HepG2 (cell line): ENCODE data around the gene FAM3C. TPM values are rescaled to one million over a fixed set of nuclear protein-coding genes. Genes with fewer than 3 reads are reported as not detected.

Source experiments
- ATAC-seq: fragments of 200-7000 bp; cut with Tn5 transposase; 3 replicates; pipeline ENCODE4 v1.9.1; 2020; ENCODE audit warnings: mild to moderate bottlenecking, moderate library complexity
- BruUV-seq: library from RNA; stranded (reverse); fragments of 400-500 nt; replicated peaks from 2 replicates; lab custom pipeline; 2021; lab: Mats Ljungman, UMichigan
- CTCF ChIA-PET: fragments of 300-600 bp; formaldehyde crosslinking; extraction: SDS; loops from one replicate; lab custom pipeline; 2021; ENCODE audit warnings: low total read pairs, inconsistent platforms, low intra/inter-chr PET ratio; lab: Yijun Ruan, JAX
- POLR2A ChIA-PET: fragments of 350-600 bp; sonication (Branson Sonifier 250); formaldehyde crosslinking; loops from one replicate; lab custom pipeline; 2020; ENCODE audit warnings: antibody characterized with exemption, inconsistent platforms; lab: Yijun Ruan, JAX
- DNase-seq: peaks from one replicate; pipeline ENCODE4 v3.0.0-alpha.2; 2015; ENCODE audit warnings: low spot score
- FAIRE-seq: peaks from 3 replicates; lab custom pipeline; 2011; peaks lifted over from hg19 to GRCh38; lab: Jason Lieb, UNC
- H2AFZ ChIP-seq: one replicate; pipeline ENCODE4 v1.6.1; 2011; ENCODE audit warnings: low read length, inconsistent platforms
- H3K27ac ChIP-seq: fragments of 300-600 bp; 3 replicates; pipeline ENCODE4 v1.8.0; 2011; ENCODE audit warnings: mixed run types, mild to moderate bottlenecking, mixed read lengths, low read length, inconsistent platforms; ENCODE audit not compliant: insufficient read depth; ENCODE audit errors: extremely low read length
- H3K27me3 ChIP-seq, 2 experiments: fragments of 200-600 bp in 1 of 2; 2 replicates in 1 of 2; 3 replicates in 1 of 2; pipeline versions ENCODE4 v1.6.0 to v1.8.0; 2011; ENCODE audit warnings: low read length in 2 of 2, mild to moderate bottlenecking in 2 of 2, moderate library complexity in 2 of 2, inconsistent platforms in 1 of 2; ENCODE audit not compliant: insufficient read depth in 2 of 2, control insufficient read depth in 1 of 2
- H3K36me3 ChIP-seq, 2 experiments: fragments of 200-600 bp in 1 of 2; replicated peaks in 1 of 2; 2 replicates in 1 of 2; 3 replicates in 1 of 2; pipeline versions ENCODE4 v1.5.1 to v1.8.0; 2011; ENCODE audit warnings: low read length in 2 of 2, inconsistent platforms in 1 of 2; ENCODE audit not compliant: insufficient read depth in 2 of 2, control insufficient read depth in 1 of 2
- H3K4me1 ChIP-seq: 2 replicates; pipeline ENCODE4 v1.5.1; 2012; ENCODE audit warnings: low read length, inconsistent platforms; ENCODE audit not compliant: insufficient read depth
- H3K4me2 ChIP-seq: 2 replicates; pipeline ENCODE4 v1.6.0; 2011; ENCODE audit warnings: low read depth, low read length, inconsistent platforms
- H3K4me3 ChIP-seq, 3 experiments: fragments of 200-600 bp in 1 of 3; sonication (generic), shearing (Covaris generic) in 1 of 3; replicated peaks in 1 of 3; 2 replicates each; pipeline ENCODE4 v1.5.1; 2011 to 2016; ENCODE audit warnings: low read length in 3 of 3, inconsistent platforms in 2 of 3, low read depth in 2 of 3, mild to moderate bottlenecking in 2 of 3, control low read depth in 1 of 3, mixed read lengths in 1 of 3; ENCODE audit not compliant: insufficient read depth in 1 of 3
- H3K79me2 ChIP-seq: one replicate; pipeline ENCODE4 v1.6.1; 2011; ENCODE audit warnings: low read length, inconsistent platforms; ENCODE audit not compliant: insufficient read depth
- H3K9ac ChIP-seq: 2 replicates; pipeline ENCODE4 v1.6.0; 2011; ENCODE audit warnings: mild to moderate bottlenecking, low read depth, low read length, inconsistent platforms; ENCODE audit not compliant: insufficient read depth
- H3K9me3 ChIP-seq: 2 replicates; pipeline ENCODE4 v1.5.1; 2012; ENCODE audit warnings: mild to moderate bottlenecking, low read length
- H4K20me1 ChIP-seq: 2 replicates; pipeline ENCODE4 v1.6.0; 2011; ENCODE audit warnings: inconsistent platforms, mild to moderate bottlenecking, low read length, moderate library complexity; ENCODE audit not compliant: insufficient read depth
- BATF2 ChIP-seq: sonication (generic); formaldehyde crosslinking; IDR thresholded peaks from 2 replicates; pipeline ENCODE4 v1.8.0; 2022; ENCODE audit warnings: mild to moderate bottlenecking, missing genetic modification reagents, moderate library complexity
- FOXA3 ChIP-seq: IDR thresholded peaks from 2 replicates; pipeline ENCODE4 v1.6.1; 2016; ENCODE audit warnings: missing genetic modification reagents, missing compliant biosample characterization
- FOXJ3 ChIP-seq: sonication (generic); formaldehyde crosslinking; IDR thresholded peaks from 2 replicates; pipeline ENCODE4 v1.4.0; 2020; ENCODE audit warnings: missing genetic modification reagents, mild to moderate bottlenecking, borderline replicate concordance
- HNRNPL ChIP-seq: fragments of 200-400 bp; formaldehyde crosslinking; IDR thresholded peaks from 2 replicates; pipeline ENCODE4 v1.6.1; 2017; ENCODE audit warnings: mild to moderate bottlenecking, low read depth, low read length
- KLF16 ChIP-seq, 2 experiments: sonication (generic) in 1 of 2; formaldehyde crosslinking in 1 of 2; IDR thresholded peaks; 2 replicates each; pipeline versions ENCODE4 v1.6.1 to v1.8.0; 2016 to 2023; ENCODE audit warnings: missing genetic modification reagents in 2 of 2, missing compliant biosample characterization in 1 of 2
- NRL ChIP-seq: sonication (generic); formaldehyde crosslinking; IDR thresholded peaks from 2 replicates; pipeline ENCODE4 v1.5.0; 2020; ENCODE audit warnings: missing genetic modification reagents, mild to moderate bottlenecking, moderate library complexity, borderline replicate concordance
- TBL1XR1 ChIP-seq: fragments of 150-350 bp; IDR thresholded peaks from 2 replicates; pipeline ENCODE4 v1.6.1; 2014; ENCODE audit warnings: borderline replicate concordance, low read length; ENCODE audit not compliant: partially characterized antibody
- ZFP62 ChIP-seq: sonication (generic); formaldehyde crosslinking; IDR thresholded peaks from 2 replicates; pipeline ENCODE4 v1.4.0; 2020; ENCODE audit warnings: missing genetic modification reagents
- ZNF703 ChIP-seq: sonication (generic); formaldehyde crosslinking; IDR thresholded peaks from 2 replicates; pipeline ENCODE4 v1.5.1; 2020; ENCODE audit warnings: missing genetic modification reagents, mild to moderate bottlenecking, moderate library complexity, borderline replicate concordance
- WGBS: methylation state at CpG from one replicate; pipeline ENCODE4 v1.1.6; 2017; ENCODE audit warnings: low lambda C conversion rate; 5-methylcytosine and 5-hydroxymethylcytosine counted together
- in situ Hi-C: cut with HindIII; loops from 2 replicates; pipeline ENCODE4 v1.10.0; 2017; ENCODE audit warnings: low pct_unique_long_range_greater_than_20kb; ENCODE audit not compliant: extremely low pct_ligation_motif_present
- intact Hi-C: fragments of 100-400 bp; cut with micrococcal nuclease; formaldehyde crosslinking; loops from one replicate; pipeline ENCODE4 v1.10.0; 2022; ENCODE audit not compliant: unreplicated experiment
- polyA plus RNA-seq, 8 experiments: library from polyadenylated mRNA; depleted of rRNA in 3 of 8; stranded (reverse) in 7 of 8; unstranded in 1 of 8; fragments of >200 nt; fragmentation: Illumina TruSeq in 4 of 8; extraction: Trizol in 4 of 8; gene quantifications; 2 replicates each; pipeline versions ENCODE4 v1.2.1 to v1.2.3, GENCODE V29; 2011 to 2016; ENCODE audit warnings: low read depth in 4 of 8, missing spikeins in 1 of 8, mixed read lengths in 1 of 8; ENCODE audit not compliant: insufficient read depth in 1 of 8
- total RNA-seq, 5 experiments: library from RNA; depleted of rRNA; stranded (reverse); fragments of >200 nt; fragmentation: Illumina TruSeq; extraction: Trizol; gene quantifications; 2 replicates each; pipeline ENCODE4 v1.2.3, GENCODE V29; 2016; ENCODE audit warnings: low read depth in 1 of 5
- TF ChIP-seq, protein P1 (sequence below), 2 experiments: sonication (generic) in 1 of 2; formaldehyde crosslinking in 1 of 2; IDR thresholded peaks; 2 replicates each; pipeline versions ENCODE4 v1.4.0 to v1.6.1; 2018 to 2020; ENCODE audit warnings: missing genetic modification reagents in 2 of 2, borderline replicate concordance in 1 of 2, low read depth in 1 of 2, mild to moderate bottlenecking in 1 of 2, missing biosample characterization in 1 of 2

FAM3C gene
- total and polyA plus RNA-seq, 2 of the 13 experiments (the other 11 are each of a cell fraction or from before 2014, with no cell fraction given): 14.6 to 16.0 TPM

- no peak overlapping the region for H3K4me2 ChIP-seq
- no TSS peak for BruUV-seq
- 66% methylated on average over 2 of the region's 2 CpGs for WGBS
- H3K4me3 ChIP-seq: no peak overlapping the region
- ChIA-PET CTCF (no interaction called here), POLR2A (no interaction called here)
- H3K4me1 ChIP-seq: no peaks in the 10 kb centered on the region
- H3K9ac ChIP-seq: no peak overlapping the region
- no peaks in the 10 kb centered on the region for H3K27me3 ChIP-seq
- no peak for FAIRE-seq
- TF ChIP-seq ZNF703 (CRISPR knock-in tag) (no peak), FOXA3 (no peak), NRL (CRISPR knock-in tag) (no peak), ZFP62 (CRISPR knock-in tag) (no peak), FOXJ3 (CRISPR knock-in tag) (no peak), TBL1XR1 (no peak), HNRNPL (no peak), KLF16 (CRISPR knock-in tag; IDR thresholded peaks at IDR 0.05) (no peak), BATF2 (CRISPR knock-in tag) (no peak)
- TF ChIP-seq, protein P1, sequence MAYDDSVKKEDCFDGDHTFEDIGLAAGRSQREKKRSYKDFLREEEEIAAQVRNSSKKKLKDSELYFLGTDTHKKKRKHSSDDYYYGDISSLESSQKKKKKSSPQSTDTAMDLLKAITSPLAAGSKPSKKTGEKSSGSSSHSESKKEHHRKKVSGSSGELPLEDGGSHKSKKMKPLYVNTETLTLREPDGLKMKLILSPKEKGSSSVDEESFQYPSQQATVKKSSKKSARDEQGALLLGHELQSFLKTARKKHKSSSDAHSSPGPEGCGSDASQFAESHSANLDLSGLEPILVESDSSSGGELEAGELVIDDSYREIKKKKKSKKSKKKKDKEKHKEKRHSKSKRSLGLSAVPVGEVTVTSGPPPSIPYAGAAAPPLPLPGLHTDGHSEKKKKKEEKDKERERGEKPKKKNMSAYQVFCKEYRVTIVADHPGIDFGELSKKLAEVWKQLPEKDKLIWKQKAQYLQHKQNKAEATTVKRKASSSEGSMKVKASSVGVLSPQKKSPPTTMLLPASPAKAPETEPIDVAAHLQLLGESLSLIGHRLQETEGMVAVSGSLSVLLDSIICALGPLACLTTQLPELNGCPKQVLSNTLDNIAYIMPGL (CRISPR knock-in tag; IDR thresholded peaks at IDR 0.05; ENCODE audit: borderline replicate concordance in 1 of 2, low read depth in 1 of 2): no peak
- no peaks in the 10 kb centered on the region for H3K79me2 ChIP-seq
- no peaks in the 10 kb centered on the region for H4K20me1 ChIP-seq
- in situ Hi-C loops (no loop called here), intact Hi-C loops (no loop called here)
- DNase-seq: no peak
- no peak overlapping the region for H3K27ac ChIP-seq
- ATAC-seq: no peak
- no peaks in the 10 kb centered on the region for H3K36me3 ChIP-seq
- no peaks in the 10 kb centered on the region for H3K9me3 ChIP-seq
- no peak overlapping the region for H2AFZ ChIP-seq
These were observed 35.9 kb upstream of the FAM3C start for GRCh38 chr7:121431996-121432395.
